GM12878 (cell line): Measurements from ENCODE around the gene GSTM2. TPM values are rescaled to one million over a fixed set of nuclear protein-coding genes. Genes with fewer than 3 reads are reported as not detected.

ENCODE experiments used
- BHLHE40 ChIP-seq, 2 experiments: fragments of 450-650 bp in 1 of 2; IDR thresholded peaks; 2 replicates each; pipeline ENCODE4 v1.6.1; 2011 to 2017; ENCODE audit warnings: low read depth in 2 of 2, borderline replicate concordance in 1 of 2, improper control_type of control experiment in 1 of 2, low read length in 1 of 2, mild to moderate bottlenecking in 1 of 2
- IKZF2 ChIP-seq, 2 experiments: fragments of 450-650 bp; IDR thresholded peaks; 2 replicates each; pipeline ENCODE4 v1.6.1; 2017; ENCODE audit warnings: mild to moderate bottlenecking in 2 of 2, moderate library complexity in 2 of 2
- MXI1 ChIP-seq: fragments of 150-350 bp; IDR thresholded peaks from 2 replicates; pipeline ENCODE4 v1.6.1; 2011; ENCODE audit warnings: low read depth, mild to moderate bottlenecking, inconsistent platforms, low read length, improper control_type of control experiment
- NBN ChIP-seq: fragments of 450-650 bp; IDR thresholded peaks from 2 replicates; pipeline ENCODE4 v1.6.1; 2016
- PAX5 ChIP-seq: IDR thresholded peaks from 2 replicates; pipeline ENCODE4 v1.6.1; 2011; ENCODE audit warnings: low read depth, low read length, borderline replicate concordance
- POLR2A ChIP-seq: IDR thresholded peaks from 2 replicates; pipeline ENCODE4 v1.6.1; 2011; ENCODE audit warnings: low read depth, mild to moderate bottlenecking, low read length
- RAD21 ChIP-seq: IDR thresholded peaks from 2 replicates; pipeline ENCODE4 v1.6.1; 2011; ENCODE audit warnings: mild to moderate bottlenecking, low read depth, low read length, moderate library complexity; ENCODE audit not compliant: insufficient read depth
- SMAD5 ChIP-seq: IDR thresholded peaks from 2 replicates; pipeline ENCODE4 v1.6.1; 2016; ENCODE audit warnings: antibody characterized with exemption, low read depth
- YY1 ChIP-seq: IDR thresholded peaks from 2 replicates; pipeline ENCODE4 v1.6.1; 2011; ENCODE audit warnings: low read depth, mild to moderate bottlenecking, low read length
- ZNF384 ChIP-seq: IDR thresholded peaks from 2 replicates; pipeline ENCODE4 v1.6.1; 2012; ENCODE audit warnings: low read depth, mild to moderate bottlenecking, low read length, improper control_type of control experiment, borderline replicate concordance
- ZNF622 ChIP-seq: fragments of 450-650 bp; IDR thresholded peaks from 2 replicates; pipeline ENCODE4 v1.6.1; 2017; ENCODE audit warnings: mild to moderate bottlenecking, inconsistent platforms
- ZZZ3 ChIP-seq: IDR thresholded peaks from 2 replicates; pipeline ENCODE4 v1.6.1; 2011; ENCODE audit warnings: low read depth; ENCODE audit not compliant: control insufficient read depth, insufficient read length
- polyA plus RNA-seq, 11 experiments: library from polyadenylated mRNA; depleted of rRNA in 4 of 11; unstranded in 6 of 11; stranded (reverse) in 5 of 11; fragments of >200 nt; fragmentation: Nextera tagmentation in 4 of 11; fragmentation: Illumina TruSeq in 1 of 11; extraction: Ambion mirVana in 4 of 11; extraction: Trizol in 1 of 11; gene quantifications; 1 replicate in 1 of 11; 2 replicates in 10 of 11; pipeline versions ENCODE4 v1.2.1 to v1.2.3, GENCODE V29; 2011 to 2016; ENCODE audit warnings: inconsistent platforms in 2 of 11, missing spikeins in 2 of 11, low read depth in 1 of 11
- total RNA-seq, 4 experiments: library from RNA; depleted of rRNA in 3 of 4; stranded (reverse); fragments of >200 nt in 3 of 4; fragmentation: Illumina TruSeq in 1 of 4; extraction: Trizol in 1 of 4; gene quantifications; 2 replicates each; pipeline versions ENCODE4 v1.2.1 to v1.2.3, GENCODE V29; 2013 to 2021
- TF ChIP-seq, protein P1 (sequence below): fragments of 450-650 bp; IDR thresholded peaks from 2 replicates; pipeline ENCODE4 v1.6.1; 2017; ENCODE audit warnings: antibody characterized with exemption, mild to moderate bottlenecking, moderate library complexity
- TF ChIP-seq, protein P2 (sequence below): IDR thresholded peaks from 2 replicates; pipeline ENCODE4 v1.6.1; 2012; ENCODE audit warnings: low read depth, low read length, improper control_type of control experiment
- TF ChIP-seq, protein P3 (sequence below): fragments of 150-350 bp; IDR thresholded peaks from 2 replicates; pipeline ENCODE4 v1.6.1; 2014; ENCODE audit warnings: mild to moderate bottlenecking, low read depth, low read length
- TF ChIP-seq, protein P4 (sequence below): fragments of 450-650 bp; IDR thresholded peaks from 2 replicates; pipeline ENCODE4 v1.6.1; 2016; ENCODE audit warnings: mild to moderate bottlenecking
- TF ChIP-seq, protein P5 (sequence below): IDR thresholded peaks from 2 replicates; pipeline ENCODE4 v1.6.1; 2012; ENCODE audit warnings: low read depth, low read length, improper control_type of control experiment

The GSTM2 gene
- total and polyA plus RNA-seq, 10 of the 15 experiments (the other 5 are each of a cell fraction or from before 2014, with no cell fraction given), result 8.3 to 32.3 (median 20.2) TPM

DNA sequence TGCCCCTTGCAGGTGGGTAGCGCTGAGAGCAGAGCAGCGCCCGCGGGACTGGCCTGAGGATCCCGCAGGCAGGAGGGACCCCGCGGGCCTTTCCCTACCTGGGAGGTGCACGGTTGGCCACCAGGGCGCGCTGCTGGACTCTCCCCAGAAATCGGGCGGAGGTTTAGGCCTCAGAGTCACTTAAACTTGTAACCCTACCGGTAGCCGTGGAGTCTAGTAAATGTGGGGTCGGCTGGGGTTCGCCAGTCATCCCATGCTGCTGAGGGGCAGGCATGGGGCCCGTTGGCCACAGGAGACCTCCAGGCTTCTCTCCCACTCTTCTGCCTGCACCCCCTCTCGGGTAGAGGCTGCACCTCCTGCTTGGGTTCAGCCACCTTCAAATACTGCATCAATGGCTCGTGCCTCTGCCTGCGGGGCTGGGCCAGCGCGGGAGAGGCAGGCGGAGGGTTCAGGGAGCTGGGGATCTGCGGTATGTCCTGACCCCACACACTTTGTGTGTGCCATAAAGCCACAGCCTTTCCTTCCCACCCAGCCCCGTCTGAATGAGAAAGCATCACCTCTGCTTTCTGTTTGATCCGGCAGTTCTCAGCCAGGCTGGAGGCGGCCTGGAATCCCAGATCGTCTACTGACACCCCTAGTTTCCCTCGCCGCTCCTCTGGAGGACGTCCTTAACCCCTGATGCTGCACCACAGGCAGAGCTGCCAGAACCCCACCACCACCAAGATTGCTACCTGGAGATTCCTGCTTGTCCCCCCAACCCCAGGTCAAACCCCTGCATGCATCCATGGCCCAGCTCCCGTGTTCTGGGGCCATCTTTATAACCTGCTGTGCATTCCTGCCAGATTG is 24.2 kb upstream of the GSTM2 start (continued):
- TF ChIP-seq, protein P1, sequence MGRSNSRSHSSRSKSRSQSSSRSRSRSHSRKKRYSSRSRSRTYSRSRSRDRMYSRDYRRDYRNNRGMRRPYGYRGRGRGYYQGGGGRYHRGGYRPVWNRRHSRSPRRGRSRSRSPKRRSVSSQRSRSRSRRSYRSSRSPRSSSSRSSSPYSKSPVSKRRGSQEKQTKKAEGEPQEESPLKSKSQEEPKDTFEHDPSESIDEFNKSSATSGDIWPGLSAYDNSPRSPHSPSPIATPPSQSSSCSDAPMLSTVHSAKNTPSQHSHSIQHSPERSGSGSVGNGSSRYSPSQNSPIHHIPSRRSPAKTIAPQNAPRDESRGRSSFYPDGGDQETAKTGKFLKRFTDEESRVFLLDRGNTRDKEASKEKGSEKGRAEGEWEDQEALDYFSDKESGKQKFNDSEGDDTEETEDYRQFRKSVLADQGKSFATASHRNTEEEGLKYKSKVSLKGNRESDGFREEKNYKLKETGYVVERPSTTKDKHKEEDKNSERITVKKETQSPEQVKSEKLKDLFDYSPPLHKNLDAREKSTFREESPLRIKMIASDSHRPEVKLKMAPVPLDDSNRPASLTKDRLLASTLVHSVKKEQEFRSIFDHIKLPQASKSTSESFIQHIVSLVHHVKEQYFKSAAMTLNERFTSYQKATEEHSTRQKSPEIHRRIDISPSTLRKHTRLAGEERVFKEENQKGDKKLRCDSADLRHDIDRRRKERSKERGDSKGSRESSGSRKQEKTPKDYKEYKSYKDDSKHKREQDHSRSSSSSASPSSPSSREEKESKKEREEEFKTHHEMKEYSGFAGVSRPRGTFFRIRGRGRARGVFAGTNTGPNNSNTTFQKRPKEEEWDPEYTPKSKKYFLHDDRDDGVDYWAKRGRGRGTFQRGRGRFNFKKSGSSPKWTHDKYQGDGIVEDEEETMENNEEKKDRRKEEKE, result no peak
- no peak for TF ChIP-seq SMAD5
- TF ChIP-seq, protein P2, sequence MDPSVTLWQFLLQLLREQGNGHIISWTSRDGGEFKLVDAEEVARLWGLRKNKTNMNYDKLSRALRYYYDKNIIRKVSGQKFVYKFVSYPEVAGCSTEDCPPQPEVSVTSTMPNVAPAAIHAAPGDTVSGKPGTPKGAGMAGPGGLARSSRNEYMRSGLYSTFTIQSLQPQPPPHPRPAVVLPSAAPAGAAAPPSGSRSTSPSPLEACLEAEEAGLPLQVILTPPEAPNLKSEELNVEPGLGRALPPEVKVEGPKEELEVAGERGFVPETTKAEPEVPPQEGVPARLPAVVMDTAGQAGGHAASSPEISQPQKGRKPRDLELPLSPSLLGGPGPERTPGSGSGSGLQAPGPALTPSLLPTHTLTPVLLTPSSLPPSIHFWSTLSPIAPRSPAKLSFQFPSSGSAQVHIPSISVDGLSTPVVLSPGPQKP, result no peak
- peak; percentile 87 for TF ChIP-seq RAD21
- TF ChIP-seq, protein P3, sequence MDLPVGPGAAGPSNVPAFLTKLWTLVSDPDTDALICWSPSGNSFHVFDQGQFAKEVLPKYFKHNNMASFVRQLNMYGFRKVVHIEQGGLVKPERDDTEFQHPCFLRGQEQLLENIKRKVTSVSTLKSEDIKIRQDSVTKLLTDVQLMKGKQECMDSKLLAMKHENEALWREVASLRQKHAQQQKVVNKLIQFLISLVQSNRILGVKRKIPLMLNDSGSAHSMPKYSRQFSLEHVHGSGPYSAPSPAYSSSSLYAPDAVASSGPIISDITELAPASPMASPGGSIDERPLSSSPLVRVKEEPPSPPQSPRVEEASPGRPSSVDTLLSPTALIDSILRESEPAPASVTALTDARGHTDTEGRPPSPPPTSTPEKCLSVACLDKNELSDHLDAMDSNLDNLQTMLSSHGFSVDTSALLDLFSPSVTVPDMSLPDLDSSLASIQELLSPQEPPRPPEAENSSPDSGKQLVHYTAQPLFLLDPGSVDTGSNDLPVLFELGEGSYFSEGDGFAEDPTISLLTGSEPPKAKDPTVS, result no peak
- peak in 1 of 2 experiments; percentile 14; a peak in 1 of 4 replicates for TF ChIP-seq IKZF2 (IDR thresholded peaks at IDR 0.05)
- no peak for TF ChIP-seq PAX5
- TF ChIP-seq BHLHE40 (IDR thresholded peaks at IDR 0.05; ENCODE audit: borderline replicate concordance in 1 of 2, low read depth in 2 of 2, low read length in 1 of 2), result peak in 1 of 2 experiments; percentile 27; a peak in 1 of 4 replicates
- no peak for TF ChIP-seq ZZZ3
- no peak for TF ChIP-seq ZNF622
- no peak for TF ChIP-seq POLR2A
- TF ChIP-seq NBN, result no peak
- TF ChIP-seq YY1, result peak; percentile 73
- TF ChIP-seq, protein P4, sequence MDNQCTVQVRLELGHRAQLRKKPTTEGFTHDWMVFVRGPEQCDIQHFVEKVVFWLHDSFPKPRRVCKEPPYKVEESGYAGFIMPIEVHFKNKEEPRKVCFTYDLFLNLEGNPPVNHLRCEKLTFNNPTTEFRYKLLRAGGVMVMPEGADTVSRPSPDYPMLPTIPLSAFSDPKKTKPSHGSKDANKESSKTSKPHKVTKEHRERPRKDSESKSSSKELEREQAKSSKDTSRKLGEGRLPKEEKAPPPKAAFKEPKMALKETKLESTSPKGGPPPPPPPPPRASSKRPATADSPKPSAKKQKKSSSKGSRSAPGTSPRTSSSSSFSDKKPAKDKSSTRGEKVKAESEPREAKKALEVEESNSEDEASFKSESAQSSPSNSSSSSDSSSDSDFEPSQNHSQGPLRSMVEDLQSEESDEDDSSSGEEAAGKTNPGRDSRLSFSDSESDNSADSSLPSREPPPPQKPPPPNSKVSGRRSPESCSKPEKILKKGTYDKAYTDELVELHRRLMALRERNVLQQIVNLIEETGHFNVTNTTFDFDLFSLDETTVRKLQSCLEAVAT, result no peak
- 0 out of 2 replicates have a peak, but pooled peaks have one; percentile 29 for TF ChIP-seq MXI1
- no peak for TF ChIP-seq ZNF384
- TF ChIP-seq, protein P5, sequence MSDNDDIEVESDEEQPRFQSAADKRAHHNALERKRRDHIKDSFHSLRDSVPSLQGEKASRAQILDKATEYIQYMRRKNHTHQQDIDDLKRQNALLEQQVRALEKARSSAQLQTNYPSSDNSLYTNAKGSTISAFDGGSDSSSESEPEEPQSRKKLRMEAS, result no peak
